Omental fat pad (tissue), 4 donors: ENCODE data around the gene ARHGAP6. TPM values are rescaled to one million over a fixed set of nuclear protein-coding genes. Genes with fewer than 3 reads are reported as not detected.
"Not testable (repeated sequence)": the region's sequence is repeated elsewhere in the genome, so short reads cannot be mapped to it uniquely, and the experiment has no call there.

ENCODE experiments used
- ATAC-seq: fragments of 150-250 bp; one replicate; pipeline ENCODE4 v1.9.1; 2016; ENCODE audit warnings: mild to moderate bottlenecking, moderate library complexity; ENCODE audit not compliant: low FRiP score
- DNase-seq: peaks from one replicate; pipeline ENCODE4 v3.0.0-alpha.2; 2019; ENCODE audit warnings: low spot score
- total RNA-seq, 4 donors: library from RNA; depleted of rRNA; stranded (reverse); fragments of >200 nt; gene quantifications; one replicate each; pipeline ENCODE4 v1.1.0, GENCODE V29; 2016
- TF ChIP-seq, protein P1 (sequence below), 3 donors: fragments of 450-650 bp; IDR thresholded peaks; one replicate each; pipeline ENCODE4 v1.5.1; 2016 to 2017; ENCODE audit warnings: antibody characterized with exemption in 3 of 3, mild to moderate bottlenecking in 3 of 3, moderate library complexity in 2 of 3

The ARHGAP6 gene
- total RNA-seq, 4 donors from 2014 or later = 20.4 to 45.5 (median 25.1) TPM

DNA sequence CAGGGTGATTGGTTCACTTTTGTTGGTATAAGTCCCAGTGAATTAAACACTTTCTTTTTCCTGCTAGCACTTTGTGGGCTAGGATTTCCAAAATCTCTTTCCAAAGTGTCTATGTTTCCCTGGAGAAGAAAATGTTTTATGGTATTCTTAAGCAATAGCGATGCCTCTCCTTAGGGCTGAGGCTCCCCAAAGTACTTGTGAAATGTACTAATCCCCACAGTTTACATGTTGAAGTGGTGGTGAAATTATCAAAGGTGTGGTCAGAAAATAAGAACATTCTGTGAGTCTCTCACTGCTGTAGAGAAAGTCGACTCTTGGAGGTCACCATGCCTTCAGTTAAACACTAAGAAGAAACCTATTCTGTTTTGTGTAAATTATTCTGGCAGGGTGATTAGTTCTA, 424.0 kb downstream of the ARHGAP6 start:
- TF ChIP-seq, protein P1, sequence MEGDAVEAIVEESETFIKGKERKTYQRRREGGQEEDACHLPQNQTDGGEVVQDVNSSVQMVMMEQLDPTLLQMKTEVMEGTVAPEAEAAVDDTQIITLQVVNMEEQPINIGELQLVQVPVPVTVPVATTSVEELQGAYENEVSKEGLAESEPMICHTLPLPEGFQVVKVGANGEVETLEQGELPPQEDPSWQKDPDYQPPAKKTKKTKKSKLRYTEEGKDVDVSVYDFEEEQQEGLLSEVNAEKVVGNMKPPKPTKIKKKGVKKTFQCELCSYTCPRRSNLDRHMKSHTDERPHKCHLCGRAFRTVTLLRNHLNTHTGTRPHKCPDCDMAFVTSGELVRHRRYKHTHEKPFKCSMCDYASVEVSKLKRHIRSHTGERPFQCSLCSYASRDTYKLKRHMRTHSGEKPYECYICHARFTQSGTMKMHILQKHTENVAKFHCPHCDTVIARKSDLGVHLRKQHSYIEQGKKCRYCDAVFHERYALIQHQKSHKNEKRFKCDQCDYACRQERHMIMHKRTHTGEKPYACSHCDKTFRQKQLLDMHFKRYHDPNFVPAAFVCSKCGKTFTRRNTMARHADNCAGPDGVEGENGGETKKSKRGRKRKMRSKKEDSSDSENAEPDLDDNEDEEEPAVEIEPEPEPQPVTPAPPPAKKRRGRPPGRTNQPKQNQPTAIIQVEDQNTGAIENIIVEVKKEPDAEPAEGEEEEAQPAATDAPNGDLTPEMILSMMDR (IDR thresholded peaks at IDR 0.05) = no peak
- ATAC-seq (no peak), DNase-seq (no peak)

DNA sequence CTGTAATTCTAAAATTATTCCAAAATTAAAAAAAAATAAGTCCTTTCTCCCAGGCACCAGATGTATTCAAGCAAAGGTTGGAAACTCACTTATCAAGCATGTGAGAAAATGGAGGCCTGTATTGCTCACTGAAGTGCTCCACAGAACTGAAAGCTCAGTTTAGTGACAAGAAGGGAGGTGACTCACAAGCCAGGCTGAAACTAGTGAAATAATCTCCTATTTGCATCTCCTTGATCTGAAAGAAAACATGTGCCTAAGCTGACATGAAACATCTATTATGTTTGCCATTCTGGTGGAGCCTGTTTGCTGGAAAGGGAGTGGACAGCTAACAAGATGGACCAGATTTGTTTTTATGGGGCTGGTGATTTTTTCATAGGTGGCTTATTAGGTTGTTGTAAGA, 426.5 kb downstream of the ARHGAP6 start:
- ATAC-seq = no peak
- DNase-seq = no peak
- TF ChIP-seq, protein P1 (IDR thresholded peaks at IDR 0.05) = no peak

DNA sequence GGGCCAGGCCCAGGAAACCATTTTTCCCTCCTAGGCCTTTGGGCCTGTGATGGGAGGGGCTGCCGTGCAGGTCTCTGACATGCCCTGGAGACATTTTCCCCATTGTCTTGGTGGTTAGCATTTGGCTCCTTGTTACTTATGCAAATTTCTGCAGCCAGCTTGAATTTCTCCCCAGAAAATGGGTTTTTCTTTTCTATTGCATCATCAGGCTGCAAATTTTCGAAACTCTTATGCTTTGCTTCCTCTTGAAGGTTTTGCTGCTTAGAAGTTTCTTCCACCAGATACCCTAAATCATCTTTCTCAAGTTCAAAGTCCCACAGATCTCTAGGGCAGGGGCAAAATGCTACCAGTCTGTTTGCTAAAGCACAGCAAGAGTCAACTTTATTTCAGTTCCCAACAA, 430.3 kb downstream of the ARHGAP6 start:
- DNase-seq, ATAC-seq: not testable (repeated sequence)

DNA sequence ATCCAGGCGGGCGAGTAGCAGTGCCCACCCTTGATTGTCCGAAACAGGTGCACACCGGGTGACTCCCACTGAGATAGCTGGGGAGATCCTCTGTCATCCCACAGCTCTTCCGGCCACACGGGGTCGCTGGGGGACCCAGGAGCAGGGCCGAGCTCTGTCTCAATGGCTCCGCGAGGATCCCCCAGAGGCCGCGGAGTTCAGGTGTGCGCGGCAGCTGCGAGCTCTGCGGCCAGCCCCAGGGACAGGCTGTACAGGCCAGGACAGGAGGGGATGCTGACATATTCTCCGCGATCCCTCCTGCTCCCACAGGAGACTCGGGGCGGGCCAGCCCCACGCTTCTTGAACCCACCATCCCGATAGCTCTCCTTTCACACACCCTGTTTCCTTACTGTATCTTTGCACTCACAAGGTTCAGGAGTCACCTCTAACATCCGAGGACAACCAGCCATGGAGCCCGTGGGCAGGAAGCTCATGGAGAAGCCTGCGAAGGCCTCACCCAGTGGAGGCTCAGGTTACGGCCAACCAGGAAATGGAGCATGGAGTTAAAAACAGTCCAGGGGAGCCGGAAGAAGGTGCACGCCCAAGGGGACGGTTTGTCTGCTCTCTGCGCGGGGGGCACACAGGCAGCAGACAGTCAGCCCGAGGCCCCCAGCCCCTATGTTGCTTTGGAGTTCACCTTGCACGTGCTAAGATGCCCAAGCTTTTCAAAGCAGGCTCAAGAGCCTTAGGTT, 450.4 kb downstream of the ARHGAP6 start:
- DNase-seq = no peak
- no peak for ATAC-seq

DNA sequence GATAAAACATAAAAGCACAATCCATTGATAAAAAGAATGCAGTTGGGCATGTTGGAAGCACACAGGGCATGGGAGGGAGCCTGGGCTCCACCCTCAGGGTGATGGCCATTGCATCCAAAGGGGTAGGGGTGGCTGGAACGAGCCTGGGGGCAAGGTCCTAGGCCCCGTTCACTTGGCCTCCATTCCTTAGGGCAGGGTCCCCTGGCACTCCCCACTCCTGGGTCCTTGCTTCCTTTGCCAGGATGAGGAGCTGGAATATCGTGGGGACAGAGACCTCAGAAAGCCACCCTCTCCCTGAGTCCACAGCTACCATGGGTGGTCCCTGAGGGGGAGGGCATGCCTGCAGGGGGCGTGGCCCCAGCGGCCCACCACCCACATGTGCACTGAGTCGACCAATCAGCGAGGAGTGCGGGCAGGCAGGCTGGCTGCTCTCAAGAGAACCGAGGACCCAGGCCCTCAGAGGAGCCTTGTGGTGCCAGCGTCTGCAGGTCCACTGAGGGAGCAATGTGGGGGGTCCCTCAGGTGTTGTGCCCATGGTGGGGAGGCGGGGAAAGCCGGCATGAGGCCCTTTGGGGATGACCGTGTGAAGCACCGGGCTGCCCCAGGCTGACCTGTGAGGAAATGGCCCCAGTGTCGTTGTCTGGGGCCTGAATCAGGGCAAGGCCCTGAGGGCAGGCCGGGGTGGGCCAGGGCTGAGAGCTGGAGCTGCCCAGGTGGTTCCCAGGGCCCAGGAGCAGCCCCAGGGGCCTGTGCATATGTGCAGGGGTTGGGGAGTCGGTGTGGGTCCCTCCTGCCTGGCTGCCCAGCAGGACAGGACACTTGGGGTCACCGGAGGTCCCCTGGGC, 451.2 kb downstream of the ARHGAP6 start:
- no peak for DNase-seq

More for the DNA sequence above, 450.4 kb downstream of the ARHGAP6 start:
- TF ChIP-seq, protein P1 (IDR thresholded peaks at IDR 0.05) = no peak

DNA sequence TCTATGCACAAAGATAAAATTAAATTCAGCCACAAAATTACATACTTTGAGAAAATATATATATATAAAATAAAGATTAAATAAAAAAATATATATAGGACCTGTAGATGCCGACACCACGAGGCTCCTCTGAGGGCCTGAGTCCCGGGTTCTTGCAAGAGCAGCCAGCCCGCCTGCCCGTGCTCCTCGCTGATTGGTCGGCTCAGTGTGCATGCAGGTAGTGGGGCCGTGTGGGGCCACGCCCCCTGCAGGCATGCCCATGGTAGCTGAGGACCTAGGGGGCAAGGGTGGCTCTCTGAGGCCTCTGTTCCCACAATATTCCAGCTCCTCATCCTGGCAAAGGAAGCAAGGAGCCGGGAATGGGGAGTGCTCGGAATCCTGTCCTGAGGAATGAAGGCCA, 453.0 kb downstream of the ARHGAP6 start:
- no peak for DNase-seq

More for the DNA sequence above, 451.2 kb downstream of the ARHGAP6 start:
- TF ChIP-seq, protein P1 (IDR thresholded peaks at IDR 0.05) = no peak
- no peak for ATAC-seq

DNA sequence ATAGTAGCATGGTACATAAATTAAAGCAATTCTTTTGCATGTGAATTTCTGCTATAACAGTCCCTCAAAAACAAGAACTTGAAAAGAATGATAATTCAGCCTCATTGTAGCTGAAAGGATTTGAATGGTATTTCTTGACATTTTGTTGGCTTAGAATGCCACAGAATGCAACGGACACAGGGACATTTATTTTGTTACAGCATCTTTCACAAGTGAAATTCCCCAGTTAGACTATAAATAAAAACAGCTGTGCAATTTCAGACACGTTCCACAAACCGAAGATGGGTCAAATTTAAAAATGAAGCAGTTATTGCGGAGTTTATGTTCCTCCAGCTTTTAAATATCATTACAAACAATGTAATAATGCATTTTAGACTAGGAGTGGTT, 455.3 kb downstream of the ARHGAP6 start:
- TF ChIP-seq, protein P1 (IDR thresholded peaks at IDR 0.05) = no peak

More for the DNA sequence above, 453.0 kb downstream of the ARHGAP6 start:
- ATAC-seq = no peak
- TF ChIP-seq, protein P1 (IDR thresholded peaks at IDR 0.05) = no peak

More for the DNA sequence above, 455.3 kb downstream of the ARHGAP6 start:
- no peak for DNase-seq
- ATAC-seq = no peak
